ENCODE data around the gene MAP4K4.
"Not testable (repeated sequence)": the region's sequence is repeated elsewhere in the genome, so short reads cannot be mapped to it uniquely, and the experiment has no call there.

Gene MAP4K4

GRCh38 chr2:101905746-101906336 is 208.3 kb downstream of the MAP4K4 start:
- H3K4me3 ChIP-seq (ENCODE audit: low read length), result no peak overlapping the region
- no peak overlapping the region for H3K9ac ChIP-seq (ENCODE audit: low read length)
- H3K9me3 ChIP-seq (ENCODE audit: control insufficient read depth, low read length), result peaks cover 17% of the 10 kb centered on the region
- no peaks in the 10 kb centered on the region for H3K27me3 ChIP-seq (ENCODE audit: control insufficient read depth, insufficient read depth, low read length)
- no peaks in the 10 kb centered on the region for H3K36me3 ChIP-seq (ENCODE audit: control insufficient read depth, insufficient read depth, low read length)
- no peaks in the 10 kb centered on the region for H3K4me1 ChIP-seq (ENCODE audit: control insufficient read depth, insufficient read depth, low read length)

- Histone ChIP-seq H3K36me3 (ENCODE audit: control insufficient read depth, insufficient read depth, low read length) (no peaks in the 10 kb centered on the region), H3K4me3 (ENCODE audit: low read length) (no peak overlapping the region), H3K4me1 (ENCODE audit: control insufficient read depth, insufficient read depth, low read length) (no peaks in the 10 kb centered on the region), H3K9me3 (ENCODE audit: control insufficient read depth, low read length) (peaks cover 17% of the 10 kb centered on the region), H3K27me3 (ENCODE audit: control insufficient read depth, insufficient read depth, low read length) (no peaks in the 10 kb centered on the region), H3K9ac (ENCODE audit: low read length) (no peak overlapping the region)
Measured at GRCh38 chr2:101909760-101910159, 212.3 kb downstream of the MAP4K4 start.

GRCh38 chr2:101912545-101912944 is 215.0 kb downstream of the MAP4K4 start:
- H3K36me3 ChIP-seq (ENCODE audit: control insufficient read depth, insufficient read depth, low read length), result no peaks in the 10 kb centered on the region
- H3K27me3 ChIP-seq (ENCODE audit: control insufficient read depth, insufficient read depth, low read length), result no peaks in the 10 kb centered on the region
- no peak overlapping the region for H3K4me3 ChIP-seq (ENCODE audit: low read length)
- H3K9ac ChIP-seq (ENCODE audit: low read length), result no peak overlapping the region
- peaks cover 8% of the 10 kb centered on the region for H3K9me3 ChIP-seq (ENCODE audit: control insufficient read depth, low read length)
- H3K4me1 ChIP-seq (ENCODE audit: control insufficient read depth, insufficient read depth, low read length), result peaks cover 7% of the 10 kb centered on the region

- H3K4me3 ChIP-seq (ENCODE audit: low read length), result no peak overlapping the region
- no peak overlapping the region for H3K9ac ChIP-seq (ENCODE audit: low read length)
- no peaks in the 10 kb centered on the region for H3K36me3 ChIP-seq (ENCODE audit: control insufficient read depth, insufficient read depth, low read length)
- no peaks in the 10 kb centered on the region for H3K4me1 ChIP-seq (ENCODE audit: control insufficient read depth, insufficient read depth, low read length)
- H3K27me3 ChIP-seq (ENCODE audit: control insufficient read depth, insufficient read depth, low read length), result no peaks in the 10 kb centered on the region
- no peaks in the 10 kb centered on the region for H3K9me3 ChIP-seq (ENCODE audit: control insufficient read depth, low read length)
Measured at GRCh38 chr2:101921319-101921952, 223.9 kb downstream of the MAP4K4 start.

- no peaks in the 10 kb centered on the region for H3K9me3 ChIP-seq (ENCODE audit: control insufficient read depth, low read length)
Measured at GRCh38 chr2:101921953-101922325, 224.4 kb downstream of the MAP4K4 start.

GRCh38 chr2:101924311-101924710 is 226.8 kb downstream of the MAP4K4 start:
- H3K9me3 ChIP-seq (ENCODE audit: control insufficient read depth, low read length); H3K4me3 ChIP-seq (ENCODE audit: low read length); H3K9ac ChIP-seq (ENCODE audit: low read length); H3K36me3 ChIP-seq (ENCODE audit: control insufficient read depth, insufficient read depth, low read length); H3K4me1 ChIP-seq (ENCODE audit: control insufficient read depth, insufficient read depth, low read length); H3K27me3 ChIP-seq (ENCODE audit: control insufficient read depth, insufficient read depth, low read length): not testable (repeated sequence)

More at GRCh38 chr2:101921953-101922325, 224.4 kb downstream of the MAP4K4 start:
- Histone ChIP-seq H3K36me3 (ENCODE audit: control insufficient read depth, insufficient read depth, low read length) (no peaks in the 10 kb centered on the region), H3K27me3 (ENCODE audit: control insufficient read depth, insufficient read depth, low read length) (no peaks in the 10 kb centered on the region), H3K9ac (ENCODE audit: low read length) (no peak overlapping the region), H3K4me3 (ENCODE audit: low read length) (no peak overlapping the region), H3K4me1 (ENCODE audit: control insufficient read depth, insufficient read depth, low read length) (no peaks in the 10 kb centered on the region)

GRCh38 chr2:101930019-101930418 is 232.5 kb downstream of the MAP4K4 start:
- H3K4me3 ChIP-seq (ENCODE audit: low read length), result no peak overlapping the region
- H3K27me3 ChIP-seq (ENCODE audit: control insufficient read depth, insufficient read depth, low read length), result no peaks in the 10 kb centered on the region
- H3K9me3 ChIP-seq (ENCODE audit: control insufficient read depth, low read length), result no peaks in the 10 kb centered on the region
- no peak overlapping the region for H3K9ac ChIP-seq (ENCODE audit: low read length)
- no peaks in the 10 kb centered on the region for H3K36me3 ChIP-seq (ENCODE audit: control insufficient read depth, insufficient read depth, low read length)
- H3K4me1 ChIP-seq (ENCODE audit: control insufficient read depth, insufficient read depth, low read length), result no peaks in the 10 kb centered on the region

- no peak overlapping the region for H3K9ac ChIP-seq (ENCODE audit: low read length)
- no peaks in the 10 kb centered on the region for H3K36me3 ChIP-seq (ENCODE audit: control insufficient read depth, insufficient read depth, low read length)
- H3K27me3 ChIP-seq (ENCODE audit: control insufficient read depth, insufficient read depth, low read length), result no peaks in the 10 kb centered on the region
- H3K4me1 ChIP-seq (ENCODE audit: control insufficient read depth, insufficient read depth, low read length), result no peaks in the 10 kb centered on the region
- no peaks in the 10 kb centered on the region for H3K9me3 ChIP-seq (ENCODE audit: control insufficient read depth, low read length)
- no peak overlapping the region for H3K4me3 ChIP-seq (ENCODE audit: low read length)
Measured at GRCh38 chr2:101930847-101931246, 233.3 kb downstream of the MAP4K4 start.

- H3K9ac ChIP-seq (ENCODE audit: low read length), result no peak overlapping the region
- no peaks in the 10 kb centered on the region for H3K36me3 ChIP-seq (ENCODE audit: control insufficient read depth, insufficient read depth, low read length)
- H3K9me3 ChIP-seq (ENCODE audit: control insufficient read depth, low read length), result no peaks in the 10 kb centered on the region
- no peak overlapping the region for H3K4me3 ChIP-seq (ENCODE audit: low read length)
- no peaks in the 10 kb centered on the region for H3K27me3 ChIP-seq (ENCODE audit: control insufficient read depth, insufficient read depth, low read length)
- no peaks in the 10 kb centered on the region for H3K4me1 ChIP-seq (ENCODE audit: control insufficient read depth, insufficient read depth, low read length)
Measured at GRCh38 chr2:101931402-101931801, 233.9 kb downstream of the MAP4K4 start.

GRCh38 chr2:101935764-101936163 is 238.3 kb downstream of the MAP4K4 start:
- not testable (repeated sequence) for H3K9me3 ChIP-seq (ENCODE audit: control insufficient read depth, low read length); H3K36me3 ChIP-seq (ENCODE audit: control insufficient read depth, insufficient read depth, low read length); H3K9ac ChIP-seq (ENCODE audit: low read length); H3K27me3 ChIP-seq (ENCODE audit: control insufficient read depth, insufficient read depth, low read length); H3K4me3 ChIP-seq (ENCODE audit: low read length); H3K4me1 ChIP-seq (ENCODE audit: control insufficient read depth, insufficient read depth, low read length)

GRCh38 chr2:101942851-101943250 is 245.3 kb downstream of the MAP4K4 start:
- Histone ChIP-seq H3K4me1 (ENCODE audit: control insufficient read depth, insufficient read depth, low read length) (no peaks in the 10 kb centered on the region), H3K9me3 (ENCODE audit: control insufficient read depth, low read length) (no peaks in the 10 kb centered on the region), H3K27me3 (ENCODE audit: control insufficient read depth, insufficient read depth, low read length) (no peaks in the 10 kb centered on the region), H3K9ac (ENCODE audit: low read length) (no peak overlapping the region), H3K4me3 (ENCODE audit: low read length) (no peak overlapping the region), H3K36me3 (ENCODE audit: control insufficient read depth, insufficient read depth, low read length) (no peaks in the 10 kb centered on the region)
